H7 (cell line): ENCODE data around the gene ZFAND2B. TPM values are rescaled to one million over a fixed set of nuclear protein-coding genes. Genes with fewer than 3 reads are reported as not detected.

Source experiments
- DNase-seq: peaks from one replicate; pipeline ENCODE4 v3.0.0; 2012
- H3K27me3 ChIP-seq: 2 replicates; pipeline ENCODE4 v1.6.0; 2011; ENCODE audit warnings: mild to moderate bottlenecking, low read length; ENCODE audit not compliant: control insufficient read depth, insufficient read depth
- H3K36me3 ChIP-seq: replicated peaks from 2 replicates; pipeline ENCODE4 v1.5.1; 2011; ENCODE audit warnings: low read length; ENCODE audit not compliant: control insufficient read depth, insufficient read depth
- H3K4me3 ChIP-seq: 2 replicates; pipeline ENCODE4 v1.5.1; 2011; ENCODE audit warnings: low read depth, mild to moderate bottlenecking, control low read depth, low read length, moderate library complexity; ENCODE audit not compliant: insufficient read depth
- total RNA-seq: library from RNA; depleted of rRNA; stranded (reverse); fragments of >200 nt; shearing (Covaris generic); gene quantifications from 2 replicates; pipeline ENCODE4 v1.2.3, GENCODE V29; 2014

ZFAND2B gene
- total RNA-seq, 1 experiment from 2014 or later: 25.3 TPM

DNA sequence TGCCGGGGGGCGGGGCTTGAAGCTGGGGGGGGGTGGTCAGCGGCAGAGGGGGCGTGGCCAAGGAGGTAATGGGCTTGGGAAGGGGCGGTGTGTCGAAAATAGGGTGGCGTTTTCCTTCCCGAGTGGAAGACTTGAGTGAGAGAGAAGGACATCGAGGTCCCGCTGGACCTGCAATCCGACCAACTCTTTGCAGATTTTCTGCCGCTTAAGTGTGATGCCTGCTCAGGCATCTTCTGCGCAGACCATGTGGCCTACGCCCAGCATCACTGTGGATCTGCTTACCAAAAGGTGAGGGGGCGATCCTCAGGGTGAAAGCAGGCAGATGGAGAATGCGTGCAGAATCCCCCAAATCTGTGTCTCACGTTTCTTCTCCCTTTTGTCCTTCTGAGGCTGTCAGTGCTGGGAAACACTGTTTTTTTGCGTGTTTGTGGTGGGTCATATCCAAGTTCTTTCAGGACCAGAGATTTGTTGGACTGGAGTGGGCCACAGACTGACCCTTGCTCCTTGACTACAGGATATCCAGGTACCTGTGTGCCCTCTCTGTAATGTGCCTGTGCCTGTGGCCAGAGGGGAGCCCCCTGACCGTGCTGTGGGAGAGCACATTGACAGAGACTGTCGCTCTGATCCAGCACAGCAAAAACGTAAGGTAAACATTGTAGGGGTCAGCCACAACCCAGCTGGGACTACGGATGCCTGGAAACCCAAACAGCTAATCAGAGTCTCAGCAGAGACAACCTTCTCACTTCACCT lies 727 bp downstream of the ZFAND2B start:
- no peak for DNase-seq
- H3K27me3 ChIP-seq: no peaks in the 10 kb centered on the region
- peak overlapping the region; percentile 68 for H3K4me3 ChIP-seq
- peaks cover 12% of the 10 kb centered on the region for H3K36me3 ChIP-seq

DNA sequence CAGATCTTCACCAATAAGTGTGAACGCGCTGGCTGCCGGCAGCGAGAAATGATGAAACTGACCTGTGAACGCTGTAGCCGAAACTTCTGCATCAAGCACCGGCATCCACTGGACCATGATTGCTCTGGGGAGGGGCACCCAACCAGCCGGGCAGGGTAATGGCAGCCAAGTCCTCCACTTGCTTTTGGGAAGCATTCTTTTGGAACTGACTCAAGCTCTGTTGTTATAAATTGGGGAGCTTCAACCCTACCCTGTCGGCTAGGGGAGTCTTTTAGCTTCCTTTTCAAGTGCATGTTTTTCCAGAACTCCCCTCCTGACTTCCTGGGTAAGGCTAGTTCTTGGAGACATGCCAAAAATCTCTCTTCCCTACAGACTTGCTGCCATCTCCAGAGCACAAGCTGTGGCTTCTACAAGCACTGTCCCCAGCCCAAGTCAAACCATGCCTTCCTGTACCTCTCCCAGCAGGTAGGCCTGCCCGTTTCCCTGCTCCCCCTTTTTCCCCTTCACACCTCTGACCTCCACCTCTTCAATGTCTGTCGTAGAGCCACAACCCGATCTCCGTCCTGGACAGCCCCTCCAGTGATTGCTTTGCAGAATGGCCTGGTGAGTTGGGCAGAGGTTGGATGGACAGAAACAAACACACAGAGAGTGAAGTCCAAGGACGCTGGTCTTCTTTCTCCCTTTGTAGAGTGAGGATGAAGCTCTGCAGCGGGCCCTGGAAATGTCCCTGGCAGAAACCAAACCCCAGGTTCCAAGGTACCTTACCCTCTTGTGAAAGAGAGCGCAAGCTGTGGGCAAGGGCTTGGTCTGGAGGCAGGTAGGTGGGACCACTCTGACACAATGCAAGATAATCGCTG lies 1.5 kb downstream of the ZFAND2B start:
- DNase-seq: peak; percentile 21

DNA sequence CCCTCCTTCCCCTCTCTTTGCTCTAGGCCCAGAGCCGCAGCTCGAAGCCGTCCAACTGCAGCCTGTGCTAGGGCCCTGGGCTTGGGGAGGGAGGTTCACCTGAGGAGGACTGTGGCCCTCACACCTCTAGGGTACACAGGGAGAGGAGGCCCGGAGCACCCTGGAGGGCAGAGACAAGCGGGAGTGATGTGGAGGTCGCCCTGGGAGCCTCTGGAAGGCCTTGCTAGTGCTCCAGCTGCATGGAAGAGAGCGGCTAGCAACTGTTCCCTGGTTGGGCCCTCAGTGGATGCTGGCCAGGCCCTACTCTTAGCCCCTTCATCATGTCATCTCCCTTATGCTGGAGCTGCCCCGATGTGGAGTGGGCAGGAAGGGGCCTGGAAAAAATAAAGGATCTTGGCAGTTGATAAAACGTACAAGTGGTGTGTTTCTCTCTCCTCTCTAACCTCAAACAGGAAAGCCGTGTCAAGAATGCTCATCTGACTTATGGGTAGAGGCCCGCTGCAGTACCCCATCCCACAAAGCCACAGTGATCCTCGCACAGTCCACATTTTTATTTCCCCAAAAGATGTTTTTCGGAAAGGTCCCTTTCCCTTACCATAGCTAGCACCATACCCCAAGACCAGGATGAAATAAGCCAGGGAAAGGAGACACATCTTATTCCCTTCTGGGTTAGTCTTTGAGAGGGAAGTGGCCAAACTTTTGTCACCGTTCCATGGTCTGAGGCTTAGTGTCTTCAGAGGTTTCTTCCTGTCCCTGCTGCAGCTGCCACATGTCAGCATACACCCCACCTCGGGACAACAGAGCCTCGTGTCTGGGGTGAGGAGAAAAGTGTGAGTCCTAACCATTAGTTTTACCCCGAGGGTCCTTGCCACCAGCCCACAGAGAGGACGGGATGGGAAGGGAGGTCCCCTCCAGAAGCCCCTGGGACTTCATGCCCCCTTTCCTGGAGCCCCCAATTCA lies 2.9 kb downstream of the ZFAND2B start:
- no peak for DNase-seq
- H3K36me3 ChIP-seq: peaks cover 20% of the 10 kb centered on the region
- no peak overlapping the region for H3K4me3 ChIP-seq
- H3K27me3 ChIP-seq: no peaks in the 10 kb centered on the region

More for the DNA sequence above, 1.5 kb downstream of the ZFAND2B start:
- no peaks in the 10 kb centered on the region for H3K27me3 ChIP-seq
- H3K36me3 ChIP-seq: peaks cover 17% of the 10 kb centered on the region
- H3K4me3 ChIP-seq: no peak overlapping the region

DNA sequence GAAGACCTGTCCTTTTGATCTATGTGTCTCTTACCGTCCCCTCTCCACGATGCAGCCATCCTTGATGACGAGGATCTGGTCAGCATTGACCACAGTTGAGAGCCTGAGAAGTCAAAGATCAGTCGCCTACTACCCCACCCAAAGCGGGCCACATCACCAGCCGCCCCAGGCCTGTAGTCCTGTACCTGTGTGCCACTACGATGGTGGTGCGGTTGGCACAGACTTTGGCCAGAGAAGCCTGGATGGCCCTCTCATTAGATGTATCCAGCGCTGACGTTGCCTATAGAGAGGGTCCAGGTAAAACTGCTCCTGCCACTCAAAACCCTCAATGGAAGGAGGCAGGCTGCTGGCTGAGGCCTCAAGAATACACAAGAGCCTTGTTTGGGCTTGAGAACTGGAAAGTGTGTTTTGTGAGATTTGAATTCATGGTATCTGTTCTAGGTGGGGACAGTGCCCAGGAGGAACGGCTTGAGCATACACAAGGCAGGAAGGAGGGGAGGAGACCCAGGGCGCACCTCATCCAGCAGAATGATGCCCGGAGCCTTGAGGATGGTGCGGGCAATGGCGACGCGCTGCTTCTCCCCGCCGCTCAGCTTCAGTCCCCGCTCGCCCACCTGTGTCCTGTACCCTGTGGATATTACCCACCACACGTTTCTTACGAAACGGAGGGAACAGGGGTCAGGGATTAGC lies 3.8 kb downstream of the ZFAND2B start:
- H3K4me3 ChIP-seq: no peak overlapping the region
- peaks cover 24% of the 10 kb centered on the region for H3K36me3 ChIP-seq
- H3K27me3 ChIP-seq: no peaks in the 10 kb centered on the region
- no peak for DNase-seq

DNA sequence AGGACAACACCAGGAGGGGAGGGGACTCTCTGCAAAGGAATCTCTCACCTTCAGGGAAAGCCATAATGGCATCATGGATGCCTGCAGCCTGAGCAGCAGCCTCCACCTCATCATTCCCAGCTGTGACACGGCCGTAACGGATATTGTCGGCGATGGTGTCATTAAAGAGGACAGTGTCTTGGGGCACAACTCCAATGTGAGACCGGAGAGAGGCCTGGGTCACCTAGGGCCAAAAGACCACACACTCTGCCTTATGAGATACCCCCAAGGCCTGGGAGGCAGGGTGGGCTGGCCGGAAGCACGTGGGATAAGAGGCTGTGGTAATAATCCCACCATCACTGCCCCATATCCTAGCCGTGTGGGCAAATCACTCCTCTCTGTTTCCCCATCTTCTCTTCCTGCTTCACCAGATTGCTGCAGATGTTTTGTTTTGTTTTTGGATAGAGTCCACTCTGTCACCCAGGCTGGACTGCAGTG lies 4.3 kb downstream of the ZFAND2B start:
- no peak overlapping the region for H3K4me3 ChIP-seq
- DNase-seq: no peak
- H3K36me3 ChIP-seq: peaks cover 24% of the 10 kb centered on the region
- no peaks in the 10 kb centered on the region for H3K27me3 ChIP-seq

DNA sequence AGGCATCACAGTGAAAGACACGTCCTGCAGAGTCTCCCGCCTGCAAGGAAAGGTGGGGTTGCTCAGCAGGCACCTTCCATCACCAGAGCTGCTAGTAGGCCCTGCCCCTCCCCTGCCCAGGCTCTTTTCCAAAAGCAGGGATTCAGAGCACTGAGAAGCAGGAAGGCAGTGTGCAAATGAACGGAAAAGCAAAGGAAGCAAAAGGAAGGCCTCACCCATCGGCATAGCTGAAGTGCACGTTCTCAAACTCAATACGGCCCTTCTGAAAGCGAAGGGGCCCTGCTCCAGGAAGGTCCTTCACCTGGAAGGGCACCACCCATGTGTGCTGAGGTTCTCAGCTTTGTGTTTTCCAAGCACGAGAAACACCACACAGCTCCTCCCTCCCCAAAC lies 6.4 kb downstream of the ZFAND2B start:
- H3K27me3 ChIP-seq: no peaks in the 10 kb centered on the region
- H3K36me3 ChIP-seq: peaks cover 24% of the 10 kb centered on the region

DNA sequence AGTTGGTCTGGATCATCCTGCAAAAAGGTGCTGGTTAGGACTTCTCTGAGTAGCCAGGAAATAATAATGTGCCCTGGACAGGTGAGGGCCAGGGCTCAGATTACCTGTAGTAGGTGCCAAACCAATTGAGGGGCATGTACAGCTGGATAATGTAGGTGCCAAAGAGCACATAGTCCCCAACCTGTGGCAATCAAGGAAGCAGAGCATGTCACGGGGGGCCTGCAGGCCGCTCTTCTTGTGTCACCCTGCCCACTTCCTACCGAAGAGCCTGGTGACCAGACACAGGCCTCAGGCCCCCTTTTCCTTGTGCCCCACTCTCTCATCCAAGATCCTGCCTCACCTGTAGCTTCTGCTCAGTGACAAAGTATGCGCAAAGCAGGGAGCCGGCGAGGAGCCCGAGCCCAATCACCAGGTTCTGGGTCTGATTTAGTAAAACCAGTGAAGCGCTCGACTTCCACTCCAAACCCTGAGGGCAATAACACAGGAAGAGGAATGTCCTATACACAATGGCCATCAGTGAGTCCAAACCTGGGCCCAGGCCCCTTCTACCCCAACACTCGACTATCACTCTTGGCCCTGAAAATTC lies 7.0 kb downstream of the ZFAND2B start:
- Histone ChIP-seq H3K4me3 (no peak overlapping the region), H3K36me3 (peaks cover 24% of the 10 kb centered on the region), H3K27me3 (no peaks in the 10 kb centered on the region)
- no peak for DNase-seq

More for the DNA sequence above, 6.4 kb downstream of the ZFAND2B start:
- H3K4me3 ChIP-seq: no peak overlapping the region
- no peak for DNase-seq

DNA sequence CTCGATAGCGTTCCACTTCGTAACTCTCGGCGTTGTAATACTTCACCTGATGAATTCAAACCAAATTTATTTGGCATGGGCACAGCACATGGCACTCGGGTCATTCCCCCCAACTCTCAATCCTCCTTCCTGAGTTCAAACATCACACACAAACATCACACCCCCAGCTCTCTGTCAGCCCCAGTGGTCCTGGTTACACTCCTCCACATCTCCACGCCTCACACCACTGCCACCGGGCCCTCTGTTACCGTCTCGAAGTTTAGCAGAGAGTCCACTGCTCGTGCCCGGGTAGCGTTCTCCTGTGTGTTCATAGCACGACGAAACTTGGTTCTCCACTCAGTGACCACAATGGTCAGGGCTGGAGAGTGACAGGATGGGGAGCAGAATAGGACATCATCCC lies 7.6 kb downstream of the ZFAND2B start:
- DNase-seq: no peak
- Histone ChIP-seq H3K36me3 (peaks cover 22% of the 10 kb centered on the region), H3K27me3 (no peaks in the 10 kb centered on the region), H3K4me3 (no peak overlapping the region)

DNA sequence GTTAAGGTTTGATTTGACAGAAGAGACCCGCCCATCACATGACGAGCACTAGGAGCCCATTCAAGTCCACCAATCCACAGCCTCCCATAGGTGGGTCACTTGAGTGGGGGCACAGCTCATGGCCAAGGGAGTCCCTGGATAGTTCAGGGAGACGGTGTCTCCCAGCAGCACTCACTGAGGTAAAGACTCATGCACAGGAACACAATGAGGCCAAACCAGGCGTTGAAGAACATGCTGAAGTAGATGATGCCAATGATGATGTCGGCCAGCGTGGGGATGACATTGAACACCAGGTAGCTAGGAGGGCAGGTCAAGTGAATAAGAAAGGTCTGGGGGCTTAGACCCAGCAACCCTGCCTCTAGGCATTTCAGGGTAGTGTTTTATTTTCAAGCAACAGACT lies 8.2 kb downstream of the ZFAND2B start:
- Histone ChIP-seq H3K27me3 (no peaks in the 10 kb centered on the region), H3K36me3 (peaks cover 19% of the 10 kb centered on the region), H3K4me3 (no peak overlapping the region)
- no peak for DNase-seq

DNA sequence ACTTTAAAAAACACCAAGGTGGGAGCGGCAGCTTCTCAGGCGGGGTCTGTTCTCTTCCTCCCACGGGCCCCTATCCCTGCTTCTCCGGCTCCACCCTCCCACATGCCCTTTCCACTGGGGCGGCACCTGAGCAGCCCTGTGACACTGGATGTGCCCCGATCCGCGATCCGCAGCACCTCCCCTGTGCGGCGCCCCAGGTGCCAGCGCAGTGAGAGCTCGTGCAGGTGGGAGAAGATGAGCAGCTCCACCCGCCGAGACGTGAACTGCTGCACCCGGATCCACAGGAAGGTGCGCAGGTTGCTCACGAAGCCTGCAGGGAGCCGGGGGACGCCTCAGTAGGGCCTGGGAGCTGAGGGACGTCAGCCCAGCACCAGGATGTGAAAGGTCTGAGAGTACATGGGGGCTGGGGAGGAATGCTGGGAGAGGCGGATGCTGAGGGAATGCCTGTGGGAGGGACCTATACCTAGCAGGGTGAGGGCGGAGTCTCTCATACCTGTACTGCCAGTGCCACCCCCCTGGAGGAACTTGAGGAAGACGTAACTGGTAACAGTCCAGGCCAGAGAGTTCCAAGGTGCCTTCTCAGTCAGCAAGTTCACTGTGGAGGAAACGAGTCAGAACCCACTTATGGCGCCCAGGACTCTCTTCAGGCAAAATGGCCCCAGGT lies 9.4 kb downstream of the ZFAND2B start:
- Histone ChIP-seq H3K4me3 (no peak overlapping the region), H3K27me3 (no peaks in the 10 kb centered on the region), H3K36me3 (peaks cover 19% of the 10 kb centered on the region)
- no peak for DNase-seq

DNA sequence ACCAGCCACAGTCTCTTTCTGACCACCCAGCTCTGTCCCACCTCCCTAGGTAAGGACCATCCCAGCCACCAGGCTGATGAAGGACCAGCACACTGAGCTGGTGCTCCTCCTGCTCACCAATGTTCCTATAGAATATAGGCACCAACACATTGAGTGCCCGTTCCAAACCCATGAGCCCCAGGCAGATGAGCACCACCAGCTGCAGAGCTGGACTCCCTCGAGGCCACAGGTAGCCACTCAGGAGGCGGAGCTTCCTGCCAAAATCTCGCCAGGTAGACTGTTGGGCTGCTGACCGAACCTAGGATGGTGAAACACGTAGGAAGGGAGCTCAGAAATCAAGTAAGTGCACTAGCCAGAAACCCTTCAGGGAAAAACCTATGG lies 9.9 kb downstream of the ZFAND2B start:
- Histone ChIP-seq H3K27me3 (no peaks in the 10 kb centered on the region), H3K4me3 (no peak overlapping the region), H3K36me3 (peaks cover 15% of the 10 kb centered on the region)
- no peak for DNase-seq

DNA sequence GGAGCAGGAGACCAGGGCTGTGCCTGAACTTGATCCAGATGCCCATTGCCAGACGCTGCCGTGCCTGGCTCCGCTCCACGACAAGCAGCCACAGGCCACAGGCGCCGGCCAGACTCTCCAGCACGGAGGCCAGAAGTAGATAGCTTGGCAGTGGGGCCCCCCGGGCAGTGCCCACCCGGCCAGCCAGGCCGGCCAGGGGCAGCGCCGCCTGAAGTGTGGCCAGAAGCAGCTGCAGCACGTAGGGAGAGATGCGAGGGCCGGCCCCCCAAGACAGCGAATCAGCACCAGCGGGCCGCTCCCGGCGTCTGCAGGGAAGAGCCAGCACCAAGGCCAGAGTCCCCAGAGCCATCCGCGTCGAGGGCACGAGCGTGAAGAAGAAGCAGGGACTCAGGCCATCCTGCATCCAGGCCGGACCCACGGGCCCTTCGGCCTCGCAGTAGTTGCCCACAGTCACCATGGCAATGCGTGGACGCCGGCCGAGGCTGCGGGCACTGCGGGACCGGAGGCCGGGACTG lies 11.7 kb downstream of the ZFAND2B start:
- Histone ChIP-seq H3K36me3 (peaks cover 15% of the 10 kb centered on the region), H3K4me3 (peak overlapping the region; percentile 74), H3K27me3 (no peaks in the 10 kb centered on the region)
- DNase-seq: peak; percentile 93
